ENCODE data around the gene BCAS3.

Gene BCAS3

DNA sequence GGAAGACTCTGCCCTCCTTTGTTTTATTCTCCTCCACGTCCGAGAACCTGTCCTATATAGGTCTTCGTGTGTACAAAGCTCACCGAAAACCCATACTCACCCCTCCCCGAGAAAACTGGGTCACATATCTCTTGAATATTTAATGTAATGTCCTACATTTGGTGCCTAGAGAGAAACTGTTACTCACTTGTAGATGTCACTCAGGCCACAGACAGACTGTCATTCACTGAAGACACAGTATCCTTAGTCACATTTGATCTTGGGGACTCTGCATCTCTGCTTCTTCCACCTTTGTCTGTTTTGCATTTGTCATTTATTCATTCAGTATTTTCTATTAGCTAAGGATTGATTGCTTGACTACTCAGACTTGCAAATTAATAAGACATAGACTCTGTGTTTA, 590.2 kb downstream of the BCAS3 start:
- no peaks in the 10 kb centered on the region for H3K27me3 ChIP-seq
- H3K27ac ChIP-seq = no peak overlapping the region
- H3K36me3 ChIP-seq = no peaks in the 10 kb centered on the region
- TF ChIP-seq Cebpa-rat (IDR thresholded peaks at IDR 0.05) = no peak
- no peak overlapping the region for H3K4me2 ChIP-seq
- H3K4me1 ChIP-seq = no peaks in the 10 kb centered on the region
- no peaks in the 10 kb centered on the region for H4K20me1 ChIP-seq
- H3K9me3 ChIP-seq = no peaks in the 10 kb centered on the region
- no peak overlapping the region for H3K9ac ChIP-seq
- H3K4me3 ChIP-seq = no peak overlapping the region

DNA sequence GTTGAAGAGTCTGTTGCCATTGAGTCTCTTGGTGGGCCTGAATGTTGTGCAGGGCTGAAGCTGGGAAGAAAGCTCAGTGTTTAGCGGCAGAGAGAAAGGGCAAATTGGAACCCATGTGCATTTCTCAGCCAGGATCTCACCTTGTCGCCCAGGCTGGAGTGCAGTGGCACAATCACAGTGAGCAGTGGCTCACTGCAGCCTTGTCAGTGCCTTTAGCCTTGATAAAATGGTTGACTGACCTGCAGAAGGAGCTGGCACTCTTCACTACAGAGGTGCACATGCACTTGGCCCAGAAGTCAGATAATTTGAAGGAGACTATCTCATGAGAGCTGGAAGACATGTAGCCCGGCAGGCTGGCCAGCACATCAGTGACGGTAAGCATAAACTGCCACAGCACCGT, 597.7 kb downstream of the BCAS3 start:
- no peak for TF ChIP-seq Cebpa-rat (IDR thresholded peaks at IDR 0.05)
- no peaks in the 10 kb centered on the region for H3K27me3 ChIP-seq
- no peak overlapping the region for H3K4me2 ChIP-seq
- no peak overlapping the region for H3K27ac ChIP-seq
- H3K9me3 ChIP-seq = no peaks in the 10 kb centered on the region
- no peak overlapping the region for H3K4me3 ChIP-seq
- no peaks in the 10 kb centered on the region for H4K20me1 ChIP-seq
- H3K9ac ChIP-seq = no peak overlapping the region
- peaks cover 21% of the 10 kb centered on the region for H3K4me1 ChIP-seq
- no peaks in the 10 kb centered on the region for H3K36me3 ChIP-seq

DNA sequence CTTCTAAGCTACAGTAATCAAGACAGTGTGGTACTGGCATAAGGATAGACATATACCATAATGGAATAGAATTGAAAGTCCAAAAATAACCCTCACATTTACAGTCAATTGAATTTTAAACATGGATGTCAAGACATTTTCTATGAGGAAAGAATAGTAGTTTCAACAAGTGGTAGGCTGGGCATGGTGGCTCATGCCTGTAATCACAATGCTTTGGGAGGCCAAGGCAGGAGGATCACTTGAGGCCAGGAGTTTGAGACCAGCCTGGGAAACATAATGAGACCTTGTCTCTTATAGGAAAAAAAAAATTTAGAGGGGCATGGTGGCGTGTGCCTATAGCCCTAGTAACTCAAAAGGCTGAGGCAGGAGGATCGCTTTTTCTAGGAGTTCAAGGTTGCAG, 599.2 kb downstream of the BCAS3 start:
- no peaks in the 10 kb centered on the region for H3K27me3 ChIP-seq
- H3K4me3 ChIP-seq = no peak overlapping the region
- no peak overlapping the region for H3K4me2 ChIP-seq
- no peak for TF ChIP-seq Cebpa-rat (IDR thresholded peaks at IDR 0.05)
- H3K36me3 ChIP-seq = no peaks in the 10 kb centered on the region
- H3K27ac ChIP-seq = no peak overlapping the region
- H3K9ac ChIP-seq = no peak overlapping the region
- no peaks in the 10 kb centered on the region for H3K9me3 ChIP-seq
- no peaks in the 10 kb centered on the region for H4K20me1 ChIP-seq
- peaks cover 23% of the 10 kb centered on the region for H3K4me1 ChIP-seq

DNA sequence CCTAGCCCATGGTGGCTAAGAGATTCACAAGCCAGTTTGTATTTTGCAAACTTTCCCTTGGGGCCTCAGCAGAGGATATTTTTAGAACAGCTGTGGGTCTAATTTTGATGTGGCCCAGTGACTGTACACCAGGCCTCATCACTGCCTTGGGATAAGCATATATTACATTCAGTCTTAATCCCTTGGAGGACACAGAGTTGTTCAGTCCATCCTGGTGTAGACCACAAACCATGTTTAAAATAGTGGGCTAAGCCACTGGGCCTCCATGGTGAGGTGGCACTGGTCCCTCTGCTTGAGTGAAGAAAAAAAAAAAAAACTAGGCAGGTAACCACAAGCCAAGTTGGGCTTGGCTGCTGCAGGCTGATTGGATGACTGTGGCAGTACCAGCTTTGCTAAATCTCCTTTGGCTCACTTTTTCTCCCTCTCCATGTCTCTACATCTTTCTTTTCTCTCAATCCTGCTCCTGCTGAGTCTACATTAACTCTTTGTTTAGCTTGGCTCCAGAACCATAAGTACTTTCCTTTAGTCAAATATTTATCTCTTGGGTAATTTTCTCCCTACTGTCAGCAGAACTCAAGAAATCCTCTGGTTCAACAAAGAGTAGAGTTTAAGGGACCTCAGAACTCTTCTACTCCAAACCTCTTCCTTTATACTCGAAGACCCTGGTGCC, 602.0 kb downstream of the BCAS3 start:
- H3K36me3 ChIP-seq = no peaks in the 10 kb centered on the region
- H3K9me3 ChIP-seq = peaks cover 11% of the 10 kb centered on the region
- H3K27ac ChIP-seq = peak overlapping the region; percentile 31; the same call in 1 of the 2 replicates
- no peaks in the 10 kb centered on the region for H4K20me1 ChIP-seq
- H3K4me2 ChIP-seq = peak overlapping the region; percentile 68
- H3K9ac ChIP-seq = no peak overlapping the region
- no peak overlapping the region for H3K4me3 ChIP-seq
- TF ChIP-seq Cebpa-rat (IDR thresholded peaks at IDR 0.05) = no peak
- peaks cover 37% of the 10 kb centered on the region for H3K4me1 ChIP-seq
- H3K27me3 ChIP-seq = no peaks in the 10 kb centered on the region

DNA sequence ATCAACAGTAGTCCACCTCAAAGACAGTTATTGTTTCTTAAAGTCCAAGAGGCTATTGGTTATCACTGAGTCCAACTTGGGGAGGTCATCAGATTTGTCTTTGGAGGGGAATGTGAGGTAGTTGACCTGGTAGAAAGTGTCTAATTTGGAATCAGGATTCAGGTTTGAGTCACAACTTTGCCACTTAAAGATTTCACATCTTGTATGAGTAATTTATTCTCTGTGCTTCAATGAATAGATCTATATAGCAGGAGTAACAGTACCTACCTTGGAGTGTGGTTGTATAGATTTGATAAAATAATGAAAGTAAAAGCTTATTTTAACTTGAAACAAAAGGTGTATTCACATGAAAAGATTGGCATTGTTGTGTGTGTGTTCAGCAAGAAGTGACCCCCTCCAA, 602.7 kb downstream of the BCAS3 start:
- TF ChIP-seq Cebpa-rat (IDR thresholded peaks at IDR 0.05) = no peak

DNA sequence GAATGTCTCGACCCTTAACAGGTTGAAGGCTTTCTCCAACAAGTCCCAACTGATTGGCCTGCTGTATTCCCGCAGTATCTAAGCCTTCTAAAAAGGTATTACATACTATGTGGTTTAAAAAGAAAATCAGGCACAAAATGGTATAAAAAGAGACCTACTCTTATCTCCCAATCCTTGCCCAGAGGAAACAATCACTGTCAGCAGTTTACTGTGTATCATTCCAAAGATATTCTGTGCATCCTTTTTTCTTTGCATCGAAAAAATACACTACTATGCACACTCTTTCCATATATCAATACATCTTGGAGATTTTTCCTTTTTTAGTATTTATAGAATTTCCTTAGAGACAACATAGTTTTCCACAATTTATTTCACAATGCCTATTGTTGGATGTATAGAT, 603.2 kb downstream of the BCAS3 start:
- Histone ChIP-seq H4K20me1 (no peaks in the 10 kb centered on the region), H3K36me3 (no peaks in the 10 kb centered on the region), H3K9ac (no peak overlapping the region), H3K27me3 (no peaks in the 10 kb centered on the region), H3K4me1 (peaks cover 50% of the 10 kb centered on the region), H3K9me3 (peaks cover 11% of the 10 kb centered on the region), H3K4me2 (peak overlapping the region; percentile 68; the same call in 1 of the 2 replicates), H3K4me3 (no peak overlapping the region), H3K27ac (no peak overlapping the region)
- no peak for TF ChIP-seq Cebpa-rat (IDR thresholded peaks at IDR 0.05)

More for the DNA sequence above, 602.7 kb downstream of the BCAS3 start:
- Histone ChIP-seq H3K36me3 (no peaks in the 10 kb centered on the region), H3K27ac (peak overlapping the region; percentile 31; the same call in 1 of the 2 replicates), H3K4me2 (peak overlapping the region; percentile 68), H3K4me3 (no peak overlapping the region), H3K27me3 (no peaks in the 10 kb centered on the region), H4K20me1 (no peaks in the 10 kb centered on the region), H3K9me3 (peaks cover 11% of the 10 kb centered on the region), H3K9ac (no peak overlapping the region), H3K4me1 (peaks cover 45% of the 10 kb centered on the region)

DNA sequence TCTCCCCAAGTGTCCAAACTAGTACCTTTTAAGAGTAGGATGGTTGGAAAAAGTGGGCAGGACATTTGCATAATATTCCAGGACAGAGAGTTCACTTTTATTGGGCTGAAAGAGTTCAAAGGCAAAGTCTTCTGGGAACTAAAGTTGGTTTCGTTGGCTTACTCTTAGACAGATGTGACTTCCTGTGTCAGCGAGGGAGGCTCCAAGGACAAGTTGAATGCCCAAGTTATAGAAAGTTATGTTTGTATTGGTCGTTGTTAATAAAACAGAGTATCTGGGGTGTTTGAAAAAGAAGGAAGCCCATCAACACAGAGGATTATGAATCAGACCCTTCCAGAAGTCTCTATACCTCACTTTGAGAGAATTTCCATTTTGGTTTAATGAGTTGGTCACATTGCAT, 604.7 kb downstream of the BCAS3 start:
- Histone ChIP-seq H3K9me3 (peaks cover 11% of the 10 kb centered on the region), H4K20me1 (no peaks in the 10 kb centered on the region), H3K27ac (no peak overlapping the region), H3K27me3 (no peaks in the 10 kb centered on the region), H3K4me1 (peaks cover 58% of the 10 kb centered on the region), H3K36me3 (no peaks in the 10 kb centered on the region), H3K4me3 (no peak overlapping the region), H3K4me2 (peak overlapping the region; percentile 51), H3K9ac (no peak overlapping the region)
- TF ChIP-seq Cebpa-rat (IDR thresholded peaks at IDR 0.05) = no peak

DNA sequence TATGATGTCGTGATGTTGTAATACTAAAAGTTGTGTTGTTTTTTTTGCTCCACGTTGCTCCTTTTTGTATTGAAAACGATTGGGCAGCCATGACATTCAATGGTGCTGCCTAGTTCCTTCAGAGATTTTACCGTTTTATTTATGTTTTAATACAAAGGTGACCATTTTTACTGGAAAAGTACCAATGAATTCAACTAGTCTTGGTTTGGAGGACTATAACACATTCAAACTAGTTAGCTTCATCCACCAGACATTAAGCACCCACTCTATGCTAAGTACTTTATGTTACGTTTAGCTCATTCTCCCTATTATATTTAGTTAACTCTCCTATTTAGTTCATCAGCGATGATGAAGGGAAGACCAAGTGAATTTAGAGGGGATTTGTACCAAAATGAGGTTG, 605.4 kb downstream of the BCAS3 start:
- Histone ChIP-seq H3K4me1 (peaks cover 58% of the 10 kb centered on the region), H3K4me2 (no peak overlapping the region), H3K36me3 (no peaks in the 10 kb centered on the region), H3K9me3 (peaks cover 11% of the 10 kb centered on the region), H3K9ac (no peak overlapping the region), H3K27me3 (no peaks in the 10 kb centered on the region), H3K27ac (no peak overlapping the region), H3K4me3 (no peak overlapping the region), H4K20me1 (no peaks in the 10 kb centered on the region)
- TF ChIP-seq Cebpa-rat (IDR thresholded peaks at IDR 0.05) = no peak

DNA sequence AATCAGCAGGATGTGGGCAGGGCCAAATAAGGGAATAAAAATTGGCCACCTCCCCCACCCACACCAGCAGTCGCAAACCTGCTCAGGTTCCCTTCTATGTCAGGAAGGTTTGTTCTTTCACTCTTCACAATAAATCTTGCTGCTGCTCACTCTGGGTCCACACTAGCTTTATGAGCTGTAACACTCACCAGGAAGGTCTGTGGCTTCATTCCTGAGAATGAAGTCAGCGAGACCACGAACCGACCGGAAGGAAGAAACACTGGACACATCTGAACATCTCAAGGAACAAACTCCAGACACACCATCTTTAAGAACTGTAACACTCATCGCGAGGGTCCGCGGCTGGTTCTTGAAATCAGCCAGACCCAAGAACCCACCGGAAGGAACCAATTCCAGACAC, 606.5 kb downstream of the BCAS3 start:
- no peak overlapping the region for H3K27ac ChIP-seq
- H3K9ac ChIP-seq = no peak overlapping the region
- peaks cover 11% of the 10 kb centered on the region for H3K9me3 ChIP-seq
- no peaks in the 10 kb centered on the region for H3K27me3 ChIP-seq
- no peaks in the 10 kb centered on the region for H3K36me3 ChIP-seq
- H3K4me2 ChIP-seq = 0 out of 2 replicates have a peak overlapping the region, but pooled peaks have one; percentile 68
- no peak for TF ChIP-seq Cebpa-rat (IDR thresholded peaks at IDR 0.05)
- H3K4me1 ChIP-seq = peaks cover 49% of the 10 kb centered on the region
- no peak overlapping the region for H3K4me3 ChIP-seq
- no peaks in the 10 kb centered on the region for H4K20me1 ChIP-seq

DNA sequence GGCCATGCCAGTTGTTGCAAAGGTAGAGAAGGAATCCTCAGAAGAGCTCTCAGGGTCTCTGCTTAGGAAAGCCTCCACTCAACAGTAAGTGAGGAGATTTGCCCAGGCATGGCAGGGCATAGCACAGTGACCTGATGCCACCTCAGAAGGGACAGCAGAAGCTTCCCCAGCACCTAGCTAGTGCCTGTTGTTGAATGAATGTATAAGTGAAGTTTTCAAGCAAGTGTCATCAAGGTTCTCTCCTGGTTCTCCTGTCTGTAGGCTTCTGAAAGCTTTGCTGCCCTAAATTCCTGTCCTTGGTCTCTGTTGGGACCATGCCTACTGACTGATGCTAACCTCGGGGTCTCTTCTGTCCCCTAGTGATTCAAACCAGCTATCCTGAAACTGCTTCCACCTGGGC, 607.1 kb downstream of the BCAS3 start:
- H3K9ac ChIP-seq = no peak overlapping the region
- no peak overlapping the region for H3K27ac ChIP-seq

More for the DNA sequence above, 607.1 kb downstream of the BCAS3 start:
- Histone ChIP-seq H3K36me3 (no peaks in the 10 kb centered on the region), H3K9me3 (peaks cover 11% of the 10 kb centered on the region), H3K4me1 (peaks cover 43% of the 10 kb centered on the region), H3K27me3 (no peaks in the 10 kb centered on the region), H4K20me1 (no peaks in the 10 kb centered on the region), H3K4me2 (peak overlapping the region; percentile 68), H3K4me3 (no peak overlapping the region)
- TF ChIP-seq Cebpa-rat (IDR thresholded peaks at IDR 0.05) = no peak

Data from BLaER1 (cell line).